D721Med (cell line): Measurements from ENCODE around the gene LRRC23.

Experiments
- DNase-seq: peaks from one replicate; pipeline ENCODE4 v3.0.0; 2011; ENCODE audit warnings: low spot score; ENCODE audit not compliant: insufficient read length
- FAIRE-seq: peaks from 2 replicates; lab custom pipeline; 2011; peaks lifted over from hg19 to GRCh38; lab: Jason Lieb, UNC
- CTCF ChIP-seq: IDR thresholded peaks from 2 replicates; pipeline ENCODE4 v1.5.1; 2012; ENCODE audit warnings: mild to moderate bottlenecking, control low read depth; ENCODE audit not compliant: insufficient read depth; ENCODE audit errors: missing control alignments

The LRRC23 gene

GRCh38 chr12:6955108-6956020, 50.7 kb downstream of the LRRC23 start:
- TF ChIP-seq CTCF: no peak
- FAIRE-seq (no peak), DNase-seq (no peak)

- DNase-seq (no peak), FAIRE-seq (no peak)
- TF ChIP-seq CTCF: no peak
Measured at GRCh38 chr12:6956021-6956727, 51.6 kb downstream of the LRRC23 start.

GRCh38 chr12:6957151-6957701, 52.6 kb downstream of the LRRC23 start:
- FAIRE-seq (no peak), DNase-seq (no peak)

GRCh38 chr12:6957741-6958608, 53.4 kb downstream of the LRRC23 start:
- FAIRE-seq (no peak), DNase-seq (no peak)
- no peak for TF ChIP-seq CTCF

More at GRCh38 chr12:6957151-6957701, 52.6 kb downstream of the LRRC23 start:
- TF ChIP-seq CTCF: no peak

GRCh38 chr12:6958609-6959057, 54.0 kb downstream of the LRRC23 start:
- TF ChIP-seq CTCF: no peak
- FAIRE-seq (no peak), DNase-seq (no peak)

GRCh38 chr12:6959058-6959804, 54.6 kb downstream of the LRRC23 start:
- no peak for TF ChIP-seq CTCF
- DNase-seq (no peak), FAIRE-seq (no peak)
